GM12864 (cell line): Measurements from ENCODE around the gene INSC.

Experiments
- DNase-seq: peaks from one replicate; pipeline ENCODE4 v3.0.0-alpha.2; 2011; ENCODE audit warnings: low read depth
- H3K4me3 ChIP-seq: 2 replicates; pipeline ENCODE4 v1.5.1; 2011; ENCODE audit warnings: mild to moderate bottlenecking, low read depth, low read length, control low read depth
- CTCF ChIP-seq: IDR thresholded peaks from 2 replicates; pipeline ENCODE4 v1.5.1; 2011; ENCODE audit warnings: low read depth, mild to moderate bottlenecking, moderate library complexity, low read length, control low read depth, inconsistent platforms; ENCODE audit errors: missing control alignments

The INSC gene

GRCh38 chr11:15146271-15147003 lies 31.7 kb downstream of the INSC start:
- DNase-seq: no peak
- no peak overlapping the region for H3K4me3 ChIP-seq
- no peak for TF ChIP-seq CTCF

GRCh38 chr11:15148169-15148568 lies 33.4 kb downstream of the INSC start:
- DNase-seq: no peak
- TF ChIP-seq CTCF: no peak
- no peak overlapping the region for H3K4me3 ChIP-seq

GRCh38 chr11:15149050-15149449 lies 34.3 kb downstream of the INSC start:
- no peak overlapping the region for H3K4me3 ChIP-seq
- TF ChIP-seq CTCF: no peak
- DNase-seq: no peak

GRCh38 chr11:15150507-15150906 lies 35.8 kb downstream of the INSC start:
- no peak for DNase-seq
- no peak for TF ChIP-seq CTCF
- no peak overlapping the region for H3K4me3 ChIP-seq

GRCh38 chr11:15153231-15153630 lies 38.5 kb downstream of the INSC start:
- no peak for TF ChIP-seq CTCF
- DNase-seq: no peak
- H3K4me3 ChIP-seq: no peak overlapping the region

- TF ChIP-seq CTCF: no peak
- no peak for DNase-seq
- H3K4me3 ChIP-seq: no peak overlapping the region
Observed at GRCh38 chr11:15157181-15157580, 42.5 kb downstream of the INSC start.

GRCh38 chr11:15157606-15158137 lies 42.9 kb downstream of the INSC start:
- no peak for DNase-seq
- no peak overlapping the region for H3K4me3 ChIP-seq
- no peak for TF ChIP-seq CTCF
